GM23248 (cell line): Measurements from ENCODE around the gene KDM7A. TPM values are rescaled to one million over a fixed set of nuclear protein-coding genes. Genes with fewer than 3 reads are reported as not detected.
"Not testable (repeated sequence)": the region's sequence is repeated elsewhere in the genome, so short reads cannot be mapped to it uniquely, and the experiment has no call there.

ENCODE experiments used
- DNase-seq: peaks from one replicate; pipeline ENCODE4 v3.0.0-alpha.2; 2015
- H2AFZ ChIP-seq: fragments of 200-600 bp; sonication (generic); 2 replicates; pipeline ENCODE4 v1.6.1; 2016; ENCODE audit warnings: antibody characterized with exemption
- H3F3A ChIP-seq: fragments of 200-600 bp; sonication (generic); 2 replicates; pipeline ENCODE4 v1.6.1; 2016; ENCODE audit warnings: mild to moderate bottlenecking, antibody characterized with exemption, mixed run types; ENCODE audit not compliant: insufficient read depth
- H3K27ac ChIP-seq: fragments of 200-600 bp; sonication (generic); 2 replicates; pipeline ENCODE4 v1.5.1; 2016; ENCODE audit warnings: mild to moderate bottlenecking
- H3K27me3 ChIP-seq: fragments of 200-600 bp; sonication (generic); replicated peaks from 2 replicates; pipeline ENCODE4 v1.6.1; 2016; ENCODE audit warnings: mild to moderate bottlenecking; ENCODE audit not compliant: insufficient read depth
- H3K36me3 ChIP-seq: fragments of 200-600 bp; sonication (generic); 2 replicates; pipeline ENCODE4 v1.6.1; 2016; ENCODE audit warnings: low read depth, mild to moderate bottlenecking
- H3K4me1 ChIP-seq: fragments of 200-600 bp; sonication (generic); 2 replicates; pipeline ENCODE4 v1.6.1; 2016; ENCODE audit warnings: mild to moderate bottlenecking; ENCODE audit not compliant: insufficient read depth
- H3K4me2 ChIP-seq: fragments of 200-600 bp; sonication (generic); one replicate; pipeline ENCODE4 v1.6.1; 2016; ENCODE audit warnings: mild to moderate bottlenecking; ENCODE audit not compliant: unreplicated experiment
- H3K4me3 ChIP-seq: fragments of 200-600 bp; sonication (generic); 2 replicates; pipeline ENCODE4 v1.5.1; 2016; ENCODE audit warnings: mild to moderate bottlenecking
- H3K79me2 ChIP-seq: fragments of 200-600 bp; sonication (generic); 2 replicates; pipeline ENCODE4 v1.6.1; 2016; ENCODE audit warnings: mild to moderate bottlenecking; ENCODE audit not compliant: insufficient read depth
- H3K9ac ChIP-seq: fragments of 200-600 bp; sonication (generic); 2 replicates; pipeline ENCODE4 v1.6.1; 2016; ENCODE audit warnings: mild to moderate bottlenecking
- H3K9me2 ChIP-seq: fragments of 200-600 bp; sonication (generic); 2 replicates; pipeline ENCODE4 v1.6.1; 2016; ENCODE audit warnings: mixed run types, mild to moderate bottlenecking, moderate library complexity; ENCODE audit not compliant: insufficient read depth
- H3K9me3 ChIP-seq: fragments of 200-600 bp; sonication (generic); one replicate; pipeline ENCODE4 v1.6.1; 2017; ENCODE audit warnings: low read depth
- H4K20me1 ChIP-seq: fragments of 200-600 bp; sonication (generic); 2 replicates; pipeline ENCODE4 v1.6.0; 2016; ENCODE audit not compliant: insufficient read depth
- EZH2 ChIP-seq: fragments of 200-600 bp; sonication (generic); IDR thresholded peaks from 2 replicates; pipeline ENCODE4 v1.6.1; 2018; ENCODE audit warnings: antibody characterized with exemption, mild to moderate bottlenecking; ENCODE audit not compliant: insufficient read depth, poor library complexity, severe bottlenecking
- EZH2phosphoT487 ChIP-seq: fragments of 200-600 bp; sonication (generic); IDR thresholded peaks from 2 replicates; pipeline ENCODE4 v1.6.1; 2018; ENCODE audit warnings: antibody characterized with exemption, moderate library complexity, mild to moderate bottlenecking, low read depth; ENCODE audit not compliant: insufficient read depth
- WGBS, 2 experiments: methylation state at CpG; one replicate each; pipeline ENCODE4 v1.1.6; 2015 to 2017; ENCODE audit warnings: low lambda C conversion rate in 2 of 2, low coverage in 1 of 2; ENCODE audit errors: missing lambda C conversion rate in 2 of 2; 5-methylcytosine and 5-hydroxymethylcytosine counted together
- in situ Hi-C: fragments of 300-500 bp; cut with MboI; formaldehyde crosslinking; loops from 2 replicates; pipeline ENCODE4 v1.15.0; 2020
- polyA plus RNA-seq: library from polyadenylated mRNA; unstranded; fragments of >200 nt; fragmentation: Nextera tagmentation; extraction: Ambion mirVana; gene quantifications from 2 replicates; pipeline ENCODE4 v1.2.1, GENCODE V29; 2016
- total RNA-seq: library from RNA; depleted of rRNA; stranded (reverse); fragments of >200 nt; shearing (Covaris generic); gene quantifications from 2 replicates; pipeline ENCODE4 v1.2.3, GENCODE V29; 2014

Gene KDM7A
- total and polyA plus RNA-seq, 2 experiments from 2014 or later: 2.3 to 6.7 TPM

DNA sequence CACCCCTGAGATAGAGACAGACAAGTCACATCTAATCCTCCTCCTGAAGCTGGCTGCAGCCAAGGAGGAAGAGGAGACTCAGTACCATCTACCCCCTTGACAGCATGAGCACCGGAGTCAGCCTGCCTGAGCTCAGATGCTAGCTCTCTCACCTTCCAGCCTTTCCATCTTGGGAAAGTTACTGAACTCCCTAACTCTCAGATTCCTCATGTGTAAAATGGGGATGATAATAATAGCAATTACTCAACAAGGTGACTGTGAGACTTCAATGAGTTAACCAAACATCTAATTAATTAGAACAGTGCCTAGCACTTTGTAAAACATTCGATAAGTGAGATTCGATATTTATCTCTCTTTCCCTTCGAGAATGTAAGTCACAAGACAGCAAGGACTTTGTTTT lies 6.4 kb downstream of the KDM7A start:
- WGBS, 2 experiments: 89 to 95% methylated on average over 4 of the region's 4 CpGs
- no peak overlapping the region for H3K4me3 ChIP-seq
- H2AFZ ChIP-seq: no peak overlapping the region
- peaks cover 26% of the 10 kb centered on the region for H3K4me1 ChIP-seq
- no peak overlapping the region for H3K9ac ChIP-seq
- H3K27me3 ChIP-seq: no peaks in the 10 kb centered on the region
- H3K79me2 ChIP-seq: peaks cover 97% of the 10 kb centered on the region
- H3K27ac ChIP-seq: no peak overlapping the region
- no peaks in the 10 kb centered on the region for H3K9me3 ChIP-seq
- DNase-seq: no peak
- no peaks in the 10 kb centered on the region for H3K36me3 ChIP-seq
- H3K4me2 ChIP-seq: no peak overlapping the region
- in situ Hi-C loops: no loop called here
- H3F3A ChIP-seq: peaks cover 29% of the 10 kb centered on the region
- H3K9me2 ChIP-seq: no peaks in the 10 kb centered on the region
- H4K20me1 ChIP-seq: 0 out of 2 replicates have a peak, but pooled peaks cover 4% of the 10 kb centered on the region
- no peak for TF ChIP-seq EZH2
- no peak for TF ChIP-seq EZH2phosphoT487

DNA sequence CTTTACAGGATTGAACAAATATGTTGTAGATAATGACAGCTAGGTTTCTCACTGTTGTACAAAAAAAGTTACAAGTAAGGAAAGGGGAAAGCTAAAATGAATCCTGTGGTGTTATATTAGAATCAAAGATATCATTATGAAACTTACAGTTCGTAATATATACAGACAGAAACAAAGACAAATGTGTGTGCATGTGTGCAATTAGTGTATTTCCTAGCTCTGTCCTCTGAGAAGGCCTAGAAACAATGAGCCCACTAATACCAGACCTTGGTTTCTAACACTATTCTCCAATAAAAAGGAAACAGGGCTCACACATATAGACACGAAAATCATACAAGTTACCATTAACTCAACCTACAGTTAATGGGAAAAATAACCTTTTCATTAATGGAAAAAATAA lies 8.0 kb downstream of the KDM7A start:
- Histone ChIP-seq H3K4me2 (no peak overlapping the region), H3F3A (peaks cover 21% of the 10 kb centered on the region; the same call in 1 of the 2 replicates), H3K36me3 (no peaks in the 10 kb centered on the region), H4K20me1 (0 out of 2 replicates have a peak, but pooled peaks cover 4% of the 10 kb centered on the region), H3K4me1 (peaks cover 31% of the 10 kb centered on the region), H3K4me3 (no peak overlapping the region), H3K79me2 (peaks cover 100% of the 10 kb centered on the region), H3K9me3 (no peaks in the 10 kb centered on the region), H2AFZ (no peak overlapping the region), H3K9ac (no peak overlapping the region), H3K9me2 (no peaks in the 10 kb centered on the region), H3K27me3 (no peaks in the 10 kb centered on the region), H3K27ac (no peak overlapping the region)
- no peak for DNase-seq
- in situ Hi-C loops: no loop called here
- TF ChIP-seq EZH2 (no peak), EZH2phosphoT487 (no peak)
- WGBS, 2 experiments: 95 to 99% methylated on average over 2 of the region's 2 CpGs

DNA sequence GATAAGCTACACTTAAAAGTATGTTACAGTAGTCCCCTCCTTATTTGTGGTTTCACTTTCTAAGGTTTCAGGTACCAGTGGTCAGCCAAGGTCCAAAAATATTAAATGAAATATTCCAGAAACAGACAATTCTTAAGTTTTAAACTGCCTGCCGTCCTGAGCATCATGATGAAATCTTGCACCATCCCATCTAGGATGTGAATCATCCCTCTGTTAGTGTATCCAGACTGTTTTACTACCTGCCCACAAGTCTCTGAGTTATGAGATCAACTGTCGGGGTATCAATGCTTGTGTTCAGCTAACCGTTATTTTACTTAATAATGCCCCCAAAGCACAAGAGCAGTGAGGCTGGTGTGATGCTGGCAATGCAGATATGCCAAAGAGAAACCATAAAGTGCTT lies 11.4 kb downstream of the KDM7A start:
- TF ChIP-seq EZH2: no peak
- no peak for TF ChIP-seq EZH2phosphoT487
- peak; percentile 91 for DNase-seq
- Histone ChIP-seq H3K27ac (peak overlapping the region; percentile 94), H3K9me3 (no peaks in the 10 kb centered on the region), H4K20me1 (0 out of 2 replicates have a peak, but pooled peaks cover 1% of the 10 kb centered on the region), H2AFZ (peak overlapping the region; percentile 74), H3K9me2 (no peaks in the 10 kb centered on the region), H3K4me3 (peak overlapping the region; percentile 57), H3K9ac (peak overlapping the region; percentile 81), H3K79me2 (peaks cover 100% of the 10 kb centered on the region), H3K4me2 (peak overlapping the region; percentile 94), H3K27me3 (no peaks in the 10 kb centered on the region), H3K4me1 (peaks cover 34% of the 10 kb centered on the region), H3F3A (peaks cover 12% of the 10 kb centered on the region; the same call in 1 of the 2 replicates), H3K36me3 (no peaks in the 10 kb centered on the region)
- WGBS, 2 experiments: 2 to 3% methylated on average over 3 of the region's 3 CpGs
- in situ Hi-C loops: no loop called here

DNA sequence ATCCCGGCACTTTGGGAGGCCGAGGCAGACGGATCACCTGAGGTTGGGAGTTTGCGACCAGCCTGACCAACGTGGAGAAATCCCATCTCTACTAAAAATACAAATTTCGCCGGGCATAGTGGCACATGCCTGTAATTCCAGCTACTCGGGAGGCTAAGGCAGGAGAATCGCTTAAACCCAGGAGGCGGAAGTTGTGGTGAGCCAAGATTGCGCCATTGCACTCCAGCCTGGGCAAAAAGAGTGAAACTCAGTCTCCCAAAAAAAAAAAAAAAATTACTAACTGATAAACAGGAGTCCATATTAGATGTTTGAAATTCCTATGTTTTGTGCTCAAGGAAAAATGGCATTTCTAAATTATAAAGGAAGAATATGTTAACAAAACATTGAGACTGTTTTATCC lies 14.7 kb downstream of the KDM7A start:
- H3K4me2 ChIP-seq, H3K27me3 ChIP-seq, H3K9ac ChIP-seq, DNase-seq, H3K36me3 ChIP-seq, in situ Hi-C loops, H2AFZ ChIP-seq, H4K20me1 ChIP-seq, H3K4me3 ChIP-seq, H3K9me3 ChIP-seq, H3K9me2 ChIP-seq, H3K27ac ChIP-seq: not testable (repeated sequence)
- 96 to 98% methylated on average over 11 of the region's 11 CpGs for WGBS, 2 experiments
- Histone ChIP-seq H3F3A (peaks cover 30% of the 10 kb centered on the region; the same call in 1 of the 2 replicates), H3K4me1 (peaks cover 47% of the 10 kb centered on the region), H3K79me2 (peaks cover 99% of the 10 kb centered on the region)

DNA sequence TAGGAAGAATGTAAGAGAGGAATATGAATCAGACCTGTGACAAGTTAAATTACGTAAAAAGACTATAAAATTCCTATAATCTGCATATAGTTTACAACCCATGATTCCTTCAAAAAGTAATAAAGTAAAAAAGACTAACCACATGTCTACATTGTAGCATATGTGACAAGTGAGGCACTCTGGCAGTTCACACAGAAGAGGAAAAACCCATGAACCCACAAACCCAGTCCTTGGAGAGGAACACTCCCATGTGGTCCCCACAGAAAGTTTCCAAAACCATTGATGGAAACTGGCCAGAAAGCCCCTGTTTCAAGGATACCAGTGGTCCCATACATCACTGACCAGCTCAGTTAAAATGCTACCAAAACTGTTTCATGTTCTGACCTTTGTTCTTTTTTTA lies 15.7 kb downstream of the KDM7A start:
- Histone ChIP-seq H3K4me3 (no peak overlapping the region), H3K27ac (no peak overlapping the region), H3K79me2 (peaks cover 99% of the 10 kb centered on the region), H3F3A (peaks cover 30% of the 10 kb centered on the region; the same call in 1 of the 2 replicates), H3K27me3 (no peaks in the 10 kb centered on the region), H3K9me3 (no peaks in the 10 kb centered on the region), H3K4me2 (no peak overlapping the region), H3K4me1 (peaks cover 39% of the 10 kb centered on the region), H3K9me2 (no peaks in the 10 kb centered on the region), H3K9ac (no peak overlapping the region), H2AFZ (no peak overlapping the region), H3K36me3 (no peaks in the 10 kb centered on the region), H4K20me1 (no peaks in the 10 kb centered on the region)
- in situ Hi-C loops: no loop called here
- no peak for DNase-seq
- TF ChIP-seq EZH2phosphoT487 (no peak), EZH2 (no peak)
- 91 to 96% methylated on average over 1 of the region's 1 CpG for WGBS, 2 experiments
